Rectal smooth muscle tissue (tissue), 1 donor: Measurements from ENCODE around the gene SOX5.
"Not testable (repeated sequence)": the region's sequence is repeated elsewhere in the genome, so short reads cannot be mapped to it uniquely, and the experiment has no call there.

Experiments used
- H3K27ac ChIP-seq: one replicate; pipeline ENCODE4 v1.7.0; 2013; ENCODE audit warnings: low read depth, low read length, inconsistent platforms
- H3K27me3 ChIP-seq: one replicate; pipeline ENCODE4 v1.7.0; 2013; ENCODE audit warnings: low read length; ENCODE audit not compliant: control insufficient read depth, insufficient read depth
- H3K36me3 ChIP-seq: one replicate; pipeline ENCODE4 v1.7.0; 2013; ENCODE audit warnings: low read length; ENCODE audit not compliant: control insufficient read depth, insufficient read depth
- H3K4me1 ChIP-seq: one replicate; pipeline ENCODE4 v1.7.0; 2013; ENCODE audit warnings: low read length; ENCODE audit not compliant: control insufficient read depth, insufficient read depth
- H3K4me3 ChIP-seq: one replicate; pipeline ENCODE4 v1.7.0; 2013; ENCODE audit warnings: low read length
- H3K9ac ChIP-seq: one replicate; pipeline ENCODE4 v1.7.0; 2013; ENCODE audit warnings: low read length

Gene SOX5

DNA sequence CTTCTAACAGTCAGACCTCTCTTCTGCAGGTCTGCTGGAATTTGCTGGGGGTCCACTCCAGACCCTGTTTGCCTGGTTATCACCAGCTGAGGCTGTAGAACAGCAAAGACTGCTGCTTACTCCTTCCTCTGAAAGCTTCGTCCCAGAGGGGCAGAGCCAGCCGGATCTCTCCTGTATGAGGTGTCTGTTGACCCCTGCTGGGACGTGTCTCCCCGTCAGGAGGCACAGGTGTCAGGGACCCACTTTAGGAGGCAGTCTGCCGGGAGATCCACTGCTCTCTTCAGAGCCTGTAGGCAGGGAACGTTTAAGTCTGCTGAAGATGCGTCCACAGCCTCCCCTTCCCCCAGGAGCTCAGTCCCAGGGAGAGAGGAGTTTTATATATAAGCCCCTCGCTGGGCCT lies 125.1 kb downstream of the SOX5 start:
- H3K4me1 ChIP-seq: no peaks in the 10 kb centered on the region

DNA sequence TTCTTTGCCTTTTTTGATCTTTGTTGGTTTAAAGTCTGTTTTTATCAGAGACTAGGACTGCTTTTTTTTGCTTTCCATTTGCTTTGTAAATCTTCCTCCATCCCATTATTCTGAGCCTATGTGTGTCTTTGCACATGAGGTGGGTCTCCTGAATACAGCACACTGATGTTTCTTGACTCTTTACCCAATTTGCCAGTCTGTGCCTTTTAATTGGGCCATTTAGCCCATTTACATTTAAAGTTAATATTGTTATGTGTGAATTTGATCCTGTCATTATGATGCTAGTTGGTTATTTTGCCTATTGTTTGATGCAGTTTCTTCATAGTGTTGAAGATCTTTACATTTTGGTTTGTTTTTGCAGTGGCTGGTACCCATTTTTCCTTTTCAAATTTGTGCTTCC lies 126.6 kb downstream of the SOX5 start:
- not testable (repeated sequence) for H3K36me3 ChIP-seq, H3K27ac ChIP-seq, H3K9ac ChIP-seq, H3K27me3 ChIP-seq, H3K4me3 ChIP-seq, H3K4me1 ChIP-seq

More for the DNA sequence above, 125.1 kb downstream of the SOX5 start:
- Histone ChIP-seq H3K4me3 (no peak overlapping the region), H3K27me3 (no peaks in the 10 kb centered on the region), H3K9ac (no peak overlapping the region), H3K27ac (no peak overlapping the region), H3K36me3 (no peaks in the 10 kb centered on the region)

- no peaks in the 10 kb centered on the region for H3K27me3 ChIP-seq
- no peaks in the 10 kb centered on the region for H3K36me3 ChIP-seq
- H3K9ac ChIP-seq: no peak overlapping the region
- H3K4me3 ChIP-seq: no peak overlapping the region
- no peaks in the 10 kb centered on the region for H3K4me1 ChIP-seq
- no peak overlapping the region for H3K27ac ChIP-seq
Observed at GRCh38 chr12:23817345-23817744, 132.1 kb downstream of the SOX5 start.

DNA sequence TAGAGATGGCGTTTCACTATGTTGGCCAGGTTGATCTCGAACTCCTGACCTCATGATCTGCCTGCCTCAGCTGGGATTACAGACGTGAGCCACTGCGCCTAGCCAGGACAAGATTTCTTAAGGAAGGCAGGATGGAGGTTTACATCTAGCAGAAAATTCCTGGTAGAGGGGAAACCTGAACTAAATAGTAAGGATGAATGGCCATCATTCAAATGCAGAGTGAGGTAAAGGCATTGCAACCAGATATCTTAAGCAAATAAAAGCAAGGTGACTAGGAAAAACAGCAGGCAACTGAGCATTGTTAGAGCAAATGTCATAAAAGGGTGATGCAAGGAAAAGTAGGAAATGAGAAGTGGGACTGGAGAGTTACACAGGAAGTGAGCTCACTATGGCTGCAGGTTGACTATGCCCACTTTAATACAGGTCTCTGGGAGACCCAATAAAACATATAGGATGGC lies 133.0 kb downstream of the SOX5 start:
- Histone ChIP-seq H3K27me3 (no peaks in the 10 kb centered on the region), H3K4me1 (no peaks in the 10 kb centered on the region), H3K9ac (no peak overlapping the region), H3K36me3 (no peaks in the 10 kb centered on the region), H3K27ac (no peak overlapping the region), H3K4me3 (no peak overlapping the region)

DNA sequence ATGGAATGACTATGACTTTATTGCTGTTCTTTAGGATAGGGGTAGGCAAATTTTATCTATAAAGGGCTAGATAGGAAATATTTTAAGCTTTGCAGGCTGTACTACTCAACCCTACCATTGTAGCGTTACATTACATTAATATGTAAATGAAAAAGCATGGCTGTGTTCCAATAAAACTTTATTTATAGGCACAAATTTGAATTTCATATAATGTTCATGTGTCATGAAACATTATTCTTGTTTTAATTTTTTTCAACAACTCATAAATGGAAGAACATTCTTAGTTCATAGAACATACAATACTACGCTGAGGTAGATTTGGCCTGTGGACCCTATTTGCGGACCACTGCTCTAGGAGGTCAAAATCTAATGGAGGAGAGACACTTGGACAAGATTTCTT lies 133.7 kb downstream of the SOX5 start:
- no peaks in the 10 kb centered on the region for H3K36me3 ChIP-seq
- H3K27ac ChIP-seq: no peak overlapping the region

GRCh38 chr12:23813206-23813605 lies 136.3 kb downstream of the SOX5 start:
- H3K27me3 ChIP-seq: no peaks in the 10 kb centered on the region
- H3K4me3 ChIP-seq: no peak overlapping the region
- H3K27ac ChIP-seq: no peak overlapping the region
- H3K4me1 ChIP-seq: no peaks in the 10 kb centered on the region
- no peaks in the 10 kb centered on the region for H3K36me3 ChIP-seq
- H3K9ac ChIP-seq: no peak overlapping the region

More for the DNA sequence above, 133.7 kb downstream of the SOX5 start:
- H3K9ac ChIP-seq: no peak overlapping the region
- no peaks in the 10 kb centered on the region for H3K4me1 ChIP-seq
- no peaks in the 10 kb centered on the region for H3K27me3 ChIP-seq
- H3K4me3 ChIP-seq: no peak overlapping the region

- Histone ChIP-seq H3K9ac (no peak overlapping the region), H3K4me3 (no peak overlapping the region), H3K36me3 (no peaks in the 10 kb centered on the region), H3K27ac (no peak overlapping the region), H3K4me1 (no peaks in the 10 kb centered on the region), H3K27me3 (no peaks in the 10 kb centered on the region)
Observed at GRCh38 chr12:23810329-23810902, 139.1 kb downstream of the SOX5 start.

DNA sequence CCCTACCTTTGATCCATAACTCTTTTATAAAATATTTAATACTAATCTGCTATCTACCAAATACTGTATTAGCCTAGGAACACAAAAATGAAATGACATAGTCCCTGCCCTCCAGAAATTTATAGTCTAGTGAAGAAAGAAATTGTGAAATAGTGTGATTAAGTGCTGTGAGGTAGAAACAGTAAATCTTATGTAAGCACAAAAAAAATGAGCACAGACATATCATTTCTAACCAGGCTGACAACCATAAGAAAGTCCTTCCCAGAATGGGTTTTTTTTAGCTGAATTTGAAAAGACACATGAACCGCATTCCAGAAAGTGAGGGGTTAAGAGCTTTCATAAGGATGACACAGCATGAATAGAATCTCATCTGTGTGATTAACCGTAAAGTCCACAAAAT lies 145.9 kb downstream of the SOX5 start:
- Histone ChIP-seq H3K27ac (no peak overlapping the region), H3K4me3 (no peak overlapping the region), H3K4me1 (no peaks in the 10 kb centered on the region), H3K9ac (no peak overlapping the region), H3K36me3 (no peaks in the 10 kb centered on the region), H3K27me3 (no peaks in the 10 kb centered on the region)

GRCh38 chr12:23795494-23795893 lies 154.0 kb downstream of the SOX5 start:
- Histone ChIP-seq H3K27me3 (no peaks in the 10 kb centered on the region), H3K9ac (no peak overlapping the region), H3K27ac (no peak overlapping the region), H3K36me3 (no peaks in the 10 kb centered on the region), H3K4me1 (no peaks in the 10 kb centered on the region), H3K4me3 (no peak overlapping the region)

- Histone ChIP-seq H3K36me3 (no peaks in the 10 kb centered on the region), H3K4me3 (no peak overlapping the region), H3K9ac (no peak overlapping the region), H3K4me1 (no peaks in the 10 kb centered on the region), H3K27ac (no peak overlapping the region), H3K27me3 (no peaks in the 10 kb centered on the region)
Observed at GRCh38 chr12:23781118-23781517, 168.4 kb downstream of the SOX5 start.

DNA sequence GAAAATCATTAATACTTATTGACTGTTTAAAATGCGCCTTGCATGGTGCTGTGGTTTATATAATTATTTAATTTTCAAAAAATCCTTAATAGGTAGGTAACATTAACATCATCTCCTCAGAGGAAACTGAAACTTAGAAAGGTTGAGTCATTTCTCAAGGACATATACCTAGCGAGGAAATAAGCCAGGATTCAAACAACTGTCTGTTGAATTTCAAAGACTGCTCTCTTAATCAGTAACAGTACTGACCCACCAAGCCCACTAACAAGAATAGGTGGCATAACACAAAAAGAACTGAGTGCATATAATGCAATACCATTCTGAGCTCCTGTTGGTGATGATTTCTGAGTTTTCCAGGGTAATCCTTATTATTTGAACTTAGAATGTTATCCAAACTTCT lies 174.3 kb downstream of the SOX5 start:
- no peak overlapping the region for H3K4me3 ChIP-seq
- no peak overlapping the region for H3K27ac ChIP-seq
- no peaks in the 10 kb centered on the region for H3K36me3 ChIP-seq
- H3K4me1 ChIP-seq: no peaks in the 10 kb centered on the region
- no peak overlapping the region for H3K9ac ChIP-seq
- no peaks in the 10 kb centered on the region for H3K27me3 ChIP-seq

DNA sequence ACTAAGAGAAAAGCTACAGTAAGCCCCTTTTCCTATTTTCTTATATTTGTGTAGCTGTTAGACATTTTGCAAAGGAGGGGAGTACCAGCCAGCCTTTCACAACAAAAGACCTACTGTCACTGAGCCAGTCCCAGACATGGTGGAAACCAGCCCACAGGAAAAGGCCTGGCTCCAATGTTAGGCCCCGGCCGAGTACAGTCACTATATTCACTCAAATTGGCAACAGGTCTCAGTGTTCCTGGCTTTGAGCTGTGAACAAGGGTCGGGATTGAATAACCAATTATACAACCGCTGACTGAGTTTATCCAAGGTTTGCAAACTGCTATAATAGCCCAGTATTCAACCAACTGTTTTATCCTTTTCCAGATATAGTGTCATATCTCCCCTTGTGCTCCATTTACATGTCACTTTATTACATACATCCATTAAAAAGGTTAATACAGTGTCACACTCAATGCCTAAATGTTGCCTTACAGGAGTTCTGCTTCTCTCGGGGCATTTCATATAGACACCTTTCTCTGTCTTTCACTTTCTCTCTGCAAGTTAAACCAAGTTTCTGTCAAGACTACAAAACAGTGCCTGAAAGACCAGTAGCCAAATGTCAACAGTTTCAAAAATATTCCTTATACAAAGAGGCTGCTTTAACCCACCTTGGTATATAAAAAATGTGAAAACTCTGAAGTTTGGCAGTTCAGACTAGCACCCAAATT lies 178.1 kb downstream of the SOX5 start:
- Histone ChIP-seq H3K27ac (no peak overlapping the region), H3K4me3 (no peak overlapping the region)

More for the DNA sequence above, 178.1 kb downstream of the SOX5 start:
- no peak overlapping the region for H3K9ac ChIP-seq
- no peaks in the 10 kb centered on the region for H3K36me3 ChIP-seq
- H3K27me3 ChIP-seq: no peaks in the 10 kb centered on the region
- no peaks in the 10 kb centered on the region for H3K4me1 ChIP-seq
